ENCODE results near the gene TCHP. TPM values are rescaled to one million over a fixed set of nuclear protein-coding genes. Genes with fewer than 3 reads are reported as not detected.
"Not testable (repeated sequence)": the region's sequence is repeated elsewhere in the genome, so short reads cannot be mapped to it uniquely, and the experiment has no call there.

Gene TCHP
- 13.0 and 15.0 TPM in 2 replicates for total RNA-seq

- Histone ChIP-seq H3K4me3 (ENCODE audit: low read depth, low read length) (peak within 1 kb of the TSS; percentile 62), H3K27me3 (ENCODE audit: control insufficient read depth, insufficient read depth, low read length) (no peaks in the 10 kb centered on the region), H3K36me3 (ENCODE audit: control insufficient read depth, insufficient read depth, low read length) (no peaks in the 10 kb centered on the region)
- peak; percentile 45 for TF ChIP-seq CTCF (IDR thresholded peaks at IDR 0.05; ENCODE audit: insufficient read depth, low read length, poor library complexity, severe bottlenecking)
- peak; percentile 64 for DNase-seq (ENCODE audit: low read depth)
Observed at GRCh38 chr12:109899783-109900751, at the start of gene TCHP. TCHP (plus strand) TSS chr12:109900274; CDS start chr12:109903027, 2,753 bp downstream.

GRCh38 chr12:109850518-109850917 is 49.6 kb upstream of the TCHP start:
- H3K4me3 ChIP-seq (ENCODE audit: low read depth, low read length); DNase-seq (ENCODE audit: low read depth): not testable (repeated sequence)

GRCh38 chr12:109855377-109855776 is 44.7 kb upstream of the TCHP start:
- no peak for DNase-seq (ENCODE audit: low read depth)
- Histone ChIP-seq H3K4me3 (ENCODE audit: low read depth, low read length) (no peak overlapping the region), H3K36me3 (ENCODE audit: control insufficient read depth, insufficient read depth, low read length) (no peaks in the 10 kb centered on the region), H3K27me3 (ENCODE audit: control insufficient read depth, insufficient read depth, low read length) (no peaks in the 10 kb centered on the region)
- no peak for TF ChIP-seq CTCF (IDR thresholded peaks at IDR 0.05; ENCODE audit: insufficient read depth, low read length, poor library complexity, severe bottlenecking)

More at GRCh38 chr12:109850518-109850917, 49.6 kb upstream of the TCHP start:
- H3K36me3 ChIP-seq (ENCODE audit: control insufficient read depth, insufficient read depth, low read length); H3K27me3 ChIP-seq (ENCODE audit: control insufficient read depth, insufficient read depth, low read length): not testable (repeated sequence)

GRCh38 chr12:109857715-109858114 is 42.4 kb upstream of the TCHP start:
- Histone ChIP-seq H3K36me3 (ENCODE audit: control insufficient read depth, insufficient read depth, low read length) (no peaks in the 10 kb centered on the region), H3K27me3 (ENCODE audit: control insufficient read depth, insufficient read depth, low read length) (no peaks in the 10 kb centered on the region), H3K4me3 (ENCODE audit: low read depth, low read length) (no peak overlapping the region)
- DNase-seq (ENCODE audit: low read depth): no peak
- TF ChIP-seq CTCF (IDR thresholded peaks at IDR 0.05; ENCODE audit: insufficient read depth, low read length, poor library complexity, severe bottlenecking): no peak

GRCh38 chr12:109858764-109859163 is 41.3 kb upstream of the TCHP start:
- no peaks in the 10 kb centered on the region for H3K36me3 ChIP-seq (ENCODE audit: control insufficient read depth, insufficient read depth, low read length)
- no peak for DNase-seq (ENCODE audit: low read depth)
- no peak overlapping the region for H3K4me3 ChIP-seq (ENCODE audit: low read depth, low read length)
- no peak for TF ChIP-seq CTCF (IDR thresholded peaks at IDR 0.05; ENCODE audit: insufficient read depth, low read length, poor library complexity, severe bottlenecking)
- no peaks in the 10 kb centered on the region for H3K27me3 ChIP-seq (ENCODE audit: control insufficient read depth, insufficient read depth, low read length)

- TF ChIP-seq CTCF (IDR thresholded peaks at IDR 0.05; ENCODE audit: insufficient read depth, low read length, poor library complexity, severe bottlenecking): no peak
- no peaks in the 10 kb centered on the region for H3K36me3 ChIP-seq (ENCODE audit: control insufficient read depth, insufficient read depth, low read length)
- DNase-seq (ENCODE audit: low read depth): no peak
- H3K27me3 ChIP-seq (ENCODE audit: control insufficient read depth, insufficient read depth, low read length): no peaks in the 10 kb centered on the region
- H3K4me3 ChIP-seq (ENCODE audit: low read depth, low read length): no peak overlapping the region
Observed at GRCh38 chr12:109860977-109861376, 39.1 kb upstream of the TCHP start.

Measured in kidney epithelial cell (primary cell).